HG03520 (cell line): ENCODE results near the gene CHST1.

ENCODE experiments used
- ATAC-seq: cut with Tn5 transposase; IDR thresholded peaks from one replicate; pipeline ENCODE4 v1.9.1; 2021; ENCODE audit warnings: mild to moderate bottlenecking, moderate library complexity; ENCODE audit not compliant: unreplicated experiment

Gene CHST1

DNA sequence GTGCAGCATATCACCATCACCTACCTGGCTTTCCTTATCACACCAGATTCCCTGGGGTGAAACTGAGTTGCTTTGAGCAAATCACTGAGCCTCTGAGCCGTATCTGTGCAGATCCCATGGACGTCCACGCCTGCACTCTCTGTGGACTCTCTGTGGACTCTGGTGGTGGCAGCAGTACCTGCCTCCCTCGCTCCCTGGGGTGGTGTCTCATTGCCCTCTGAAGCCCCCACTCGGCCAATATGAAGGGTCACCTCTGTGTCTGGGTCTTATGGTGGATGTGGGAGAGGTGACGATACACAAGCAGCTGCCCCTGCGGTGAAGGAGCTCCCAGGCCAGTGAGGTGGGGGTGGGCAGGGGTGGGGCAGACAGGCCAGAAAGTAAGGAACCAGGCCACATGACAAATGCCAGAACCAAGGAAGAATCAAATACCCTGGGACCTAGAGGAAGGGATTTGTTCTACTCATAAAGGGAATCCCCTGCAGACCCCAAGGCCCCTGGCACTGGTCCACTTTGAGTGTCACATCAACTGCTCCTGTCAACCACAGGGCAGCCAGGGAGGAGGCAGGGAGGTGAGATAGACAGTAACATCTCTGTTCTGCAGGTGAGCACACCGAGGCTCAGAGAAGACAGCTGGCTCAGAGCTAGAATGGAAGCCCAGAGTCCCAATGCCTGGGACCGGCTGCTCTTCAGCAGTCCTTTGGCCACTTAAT, 9.2 kb upstream of the CHST1 start:
- ATAC-seq: no peak

DNA sequence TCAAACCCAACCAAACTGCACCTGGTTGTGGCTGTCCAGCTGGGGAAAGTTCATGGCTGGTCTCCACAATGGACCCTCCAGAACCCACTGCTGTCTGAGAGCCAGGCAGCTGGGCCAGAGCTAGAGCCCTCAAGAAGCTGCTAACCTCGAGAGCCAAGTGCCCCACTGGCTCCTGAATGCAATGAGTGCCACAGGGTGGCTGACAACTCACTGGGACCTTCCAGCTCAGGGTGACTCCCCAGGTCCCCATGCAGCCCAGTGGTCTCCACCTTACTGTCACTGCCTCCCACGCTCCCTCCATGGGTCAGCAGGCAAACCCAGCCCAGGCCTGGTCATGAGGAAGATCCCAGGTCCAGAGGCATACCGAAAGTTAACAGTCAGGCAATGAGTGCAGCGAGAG, 8.0 kb upstream of the CHST1 start:
- no peak for ATAC-seq

DNA sequence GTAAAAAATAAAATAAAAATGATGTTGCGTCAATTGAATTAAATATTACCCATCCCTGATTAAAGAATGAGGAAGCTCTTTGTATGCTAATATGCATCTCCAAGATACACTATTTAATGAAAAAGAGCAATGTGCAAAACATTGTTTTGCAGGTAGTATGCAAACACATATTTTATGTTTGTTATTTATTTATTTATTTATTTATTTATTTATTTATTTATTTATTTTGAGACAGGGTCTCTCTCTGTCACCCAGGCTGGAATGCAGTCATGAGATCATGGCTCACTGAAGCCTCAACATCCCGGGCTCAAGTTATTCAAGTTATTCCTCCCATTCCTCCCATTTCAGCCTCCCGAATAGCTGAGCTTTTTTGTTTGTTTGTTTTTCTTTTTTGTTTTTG, 7.2 kb upstream of the CHST1 start:
- no peak for ATAC-seq

GRCh38 chr11:45671246-45672171, 6.1 kb upstream of the CHST1 start:
- ATAC-seq: no peak

DNA sequence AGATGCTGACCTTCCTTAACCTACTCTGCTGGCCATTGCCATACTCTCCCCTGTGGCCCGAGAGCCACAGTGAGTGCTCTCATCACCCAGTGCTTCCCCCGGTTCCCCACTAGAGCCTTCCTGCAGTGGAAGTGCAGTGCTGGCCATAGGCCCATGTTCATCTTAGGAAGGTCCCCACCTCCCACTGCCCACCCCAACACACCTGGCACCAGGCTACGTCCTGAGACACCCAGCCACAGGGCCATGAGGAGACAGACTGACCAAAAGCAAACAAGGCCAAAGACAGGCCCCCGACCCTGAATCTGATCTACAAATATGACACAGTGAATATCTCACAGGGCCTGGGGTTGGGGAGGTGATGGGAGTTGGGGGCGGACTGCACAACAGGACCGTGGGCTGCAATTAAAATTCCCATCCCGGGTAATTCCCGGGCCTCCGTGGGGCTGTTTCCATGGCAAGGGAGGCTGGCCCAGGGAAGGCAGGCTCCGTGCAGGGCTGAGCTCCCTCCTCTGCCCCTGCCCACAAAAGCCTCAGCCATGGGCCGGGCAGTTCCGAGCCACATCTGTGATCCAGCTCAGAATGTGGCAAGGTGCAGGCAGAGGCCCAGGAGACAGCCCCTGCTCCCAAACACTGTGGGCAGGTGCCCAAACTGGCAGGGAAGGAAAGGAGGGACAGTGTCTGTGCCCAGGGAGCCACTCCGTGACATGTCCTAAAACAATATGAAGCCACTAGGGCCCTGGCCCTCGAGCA, 5.1 kb upstream of the CHST1 start:
- ATAC-seq: no peak

GRCh38 chr11:45669956-45670355, 4.5 kb upstream of the CHST1 start:
- ATAC-seq: no peak

DNA sequence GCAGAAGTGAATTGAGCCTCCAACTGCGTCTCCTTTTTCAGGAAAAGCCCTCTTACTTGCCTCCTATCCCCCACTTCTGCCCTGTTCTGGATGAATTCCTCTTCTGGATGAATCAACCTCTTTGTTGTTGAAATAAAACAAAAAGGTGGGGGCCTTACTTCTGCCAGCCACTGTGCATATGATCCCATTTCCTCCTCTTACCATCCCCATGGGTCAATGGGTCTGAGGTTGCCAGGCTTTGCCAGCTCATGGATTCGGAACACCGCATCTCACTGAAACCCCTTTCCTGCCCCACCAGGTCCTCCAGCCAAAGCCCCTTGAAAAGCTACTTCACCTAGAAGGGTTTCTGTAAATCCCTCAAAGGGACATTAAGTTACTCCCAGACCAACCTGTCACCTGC, 3.7 kb upstream of the CHST1 start:
- ATAC-seq: no peak

DNA sequence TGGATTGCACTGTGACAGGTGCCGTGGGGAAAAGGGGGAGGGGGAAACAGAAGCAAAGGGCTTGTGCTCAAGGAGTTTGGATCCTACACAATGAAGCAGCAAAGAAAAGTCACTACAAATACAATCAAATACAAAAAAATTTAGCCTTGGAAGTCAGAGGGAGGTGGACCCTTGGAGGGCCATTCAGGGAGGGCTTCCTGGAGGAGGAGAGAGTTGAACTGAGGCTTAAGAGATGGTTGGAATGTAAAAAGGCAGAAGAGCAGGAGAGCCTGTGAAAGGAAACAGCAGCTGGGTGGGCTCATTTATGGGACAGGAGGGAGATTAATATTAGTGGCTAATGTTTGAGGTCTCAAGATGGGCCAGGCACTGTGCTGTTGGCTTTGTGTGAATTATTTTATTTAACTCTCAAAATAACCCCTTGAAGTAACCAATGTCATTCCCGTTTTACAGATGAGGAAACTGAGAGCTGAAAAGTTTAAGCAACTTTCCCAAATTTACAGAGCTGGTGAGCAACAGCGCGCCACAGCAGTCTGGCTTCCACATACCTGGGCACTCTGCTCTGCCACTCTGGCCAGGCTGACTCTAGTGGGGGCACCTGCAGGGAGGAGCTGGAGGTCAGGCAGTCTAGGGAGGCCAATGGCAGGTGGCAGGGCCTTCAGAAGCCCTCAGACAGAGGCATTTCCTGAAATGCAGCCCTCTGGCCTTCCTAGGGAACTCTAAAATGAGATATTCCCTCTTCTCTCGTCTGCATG, 2.7 kb upstream of the CHST1 start:
- no peak for ATAC-seq

DNA sequence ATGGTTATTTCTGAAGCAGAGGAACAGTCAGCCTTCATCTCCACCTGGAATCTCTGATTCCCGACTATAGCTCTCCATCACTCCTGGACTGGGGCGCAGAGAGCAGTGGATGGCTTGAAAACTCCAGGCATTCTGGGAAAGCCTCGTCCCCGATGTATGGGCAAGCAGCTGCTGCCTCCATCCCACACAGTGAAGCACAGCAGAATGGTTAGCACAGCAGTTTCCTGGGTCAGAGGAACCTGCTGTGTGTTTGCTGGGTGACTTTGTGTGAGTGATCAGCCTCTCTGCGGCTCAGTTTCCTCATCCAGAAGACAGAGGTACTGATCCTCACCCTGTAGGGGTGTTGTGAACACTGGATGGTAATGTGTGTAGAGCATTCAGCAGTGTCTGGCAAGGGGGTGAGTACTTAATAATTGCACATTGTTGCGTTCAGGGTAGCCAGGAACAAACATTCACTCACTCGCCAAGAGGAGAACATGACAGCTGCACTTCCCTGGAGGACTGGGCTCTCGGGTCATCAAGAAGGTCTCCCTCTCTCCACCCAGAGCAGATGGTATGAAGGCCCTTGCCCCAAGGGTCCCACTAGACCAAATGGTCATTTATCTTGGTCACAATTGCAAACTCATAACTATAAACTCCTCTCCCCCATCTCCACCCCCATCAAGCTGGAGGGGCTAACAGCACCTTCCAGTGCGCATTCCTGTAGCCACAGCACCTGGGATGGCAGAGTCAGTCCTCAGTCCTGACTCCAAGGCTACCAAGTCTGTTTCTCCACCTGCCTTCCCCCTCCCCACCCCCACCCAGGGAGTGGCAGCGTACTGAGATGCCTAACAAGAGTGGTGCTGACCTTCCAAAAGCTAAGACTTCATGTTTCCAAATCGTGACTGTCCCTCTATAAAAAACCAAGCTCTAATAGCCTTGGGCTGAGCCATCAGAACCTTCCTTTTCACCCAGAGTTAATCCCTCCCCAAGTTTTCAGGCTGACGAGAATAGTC, 1.5 kb upstream of the CHST1 start:
- no peak for ATAC-seq

- no peak for ATAC-seq
These were observed 668 bp upstream of the CHST1 start for GRCh38 chr11:45665933-45666647.

DNA sequence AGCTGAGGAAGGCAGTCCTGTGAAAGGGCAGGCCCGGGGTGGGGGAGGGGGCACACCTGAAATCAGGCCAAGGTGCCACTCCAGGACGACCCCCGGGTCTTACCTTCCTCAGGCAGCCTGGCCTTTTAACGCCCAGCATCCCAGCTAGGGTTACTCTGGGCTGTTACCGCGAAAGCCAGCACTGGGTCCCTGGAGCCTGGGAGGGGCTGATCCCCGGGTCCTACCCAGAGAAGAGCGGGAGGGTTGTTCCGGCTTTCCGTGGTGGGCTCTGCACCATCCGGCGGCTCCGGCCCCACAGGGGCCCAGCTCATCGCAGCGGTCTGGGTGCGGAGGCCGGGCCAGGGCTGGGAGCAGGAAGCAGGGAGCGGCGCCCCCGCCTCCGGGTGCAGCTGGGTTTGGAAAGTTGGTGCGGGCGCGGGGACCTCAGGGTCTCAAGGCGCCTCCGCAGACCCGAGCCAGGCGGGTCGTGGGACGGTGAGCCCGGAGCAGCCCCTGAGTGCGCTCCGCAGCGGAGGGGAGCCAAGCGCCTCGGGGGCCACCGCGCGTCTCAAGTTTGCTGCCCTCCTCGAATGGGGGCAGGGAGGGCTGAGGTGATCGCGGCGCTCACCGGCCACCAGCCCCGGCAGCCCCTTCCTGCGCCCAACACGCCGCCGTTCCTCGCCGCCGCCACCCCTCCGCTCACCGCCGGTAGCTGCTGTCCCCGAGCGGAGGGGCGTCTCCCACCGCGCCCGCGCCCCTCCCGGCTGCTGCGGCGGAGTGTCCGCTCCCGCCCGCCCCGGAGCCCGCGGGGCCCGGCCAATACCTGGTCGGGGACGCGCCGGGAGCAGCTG, 831 bp downstream of the CHST1 start:
- no peak for ATAC-seq

- no peak for ATAC-seq
These were observed 1.7 kb downstream of the CHST1 start for GRCh38 chr11:45663486-45664375.

- no peak for ATAC-seq
These were observed 2.5 kb downstream of the CHST1 start for GRCh38 chr11:45662665-45663485.

DNA sequence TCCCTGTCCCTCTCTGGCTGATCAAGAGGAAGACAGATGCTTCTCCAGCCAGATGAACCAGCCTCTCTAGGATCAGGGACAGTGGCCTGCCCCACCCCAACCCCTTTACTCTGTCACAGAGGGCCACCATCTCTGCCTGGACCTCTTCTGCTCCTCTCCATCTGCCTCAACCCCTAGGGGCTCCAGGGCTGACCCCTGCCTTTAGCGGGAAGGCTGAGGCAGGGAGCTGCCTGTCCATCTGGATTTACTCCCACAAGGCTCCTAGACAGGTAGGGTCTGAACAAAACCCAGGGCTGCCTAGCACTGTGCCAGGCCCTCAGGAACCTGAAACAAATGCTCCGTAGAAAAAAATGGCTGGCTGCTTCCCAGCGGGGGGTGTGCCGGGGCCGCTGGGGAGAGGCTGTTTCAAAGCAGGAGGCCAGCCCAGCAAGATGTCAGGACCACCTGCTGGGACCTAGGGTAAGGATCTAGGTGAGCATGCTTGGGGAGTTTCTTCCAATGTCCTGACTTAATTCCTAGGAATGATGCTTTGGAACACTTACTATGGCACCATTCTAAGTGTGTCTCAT, 3.2 kb downstream of the CHST1 start:
- no peak for ATAC-seq

DNA sequence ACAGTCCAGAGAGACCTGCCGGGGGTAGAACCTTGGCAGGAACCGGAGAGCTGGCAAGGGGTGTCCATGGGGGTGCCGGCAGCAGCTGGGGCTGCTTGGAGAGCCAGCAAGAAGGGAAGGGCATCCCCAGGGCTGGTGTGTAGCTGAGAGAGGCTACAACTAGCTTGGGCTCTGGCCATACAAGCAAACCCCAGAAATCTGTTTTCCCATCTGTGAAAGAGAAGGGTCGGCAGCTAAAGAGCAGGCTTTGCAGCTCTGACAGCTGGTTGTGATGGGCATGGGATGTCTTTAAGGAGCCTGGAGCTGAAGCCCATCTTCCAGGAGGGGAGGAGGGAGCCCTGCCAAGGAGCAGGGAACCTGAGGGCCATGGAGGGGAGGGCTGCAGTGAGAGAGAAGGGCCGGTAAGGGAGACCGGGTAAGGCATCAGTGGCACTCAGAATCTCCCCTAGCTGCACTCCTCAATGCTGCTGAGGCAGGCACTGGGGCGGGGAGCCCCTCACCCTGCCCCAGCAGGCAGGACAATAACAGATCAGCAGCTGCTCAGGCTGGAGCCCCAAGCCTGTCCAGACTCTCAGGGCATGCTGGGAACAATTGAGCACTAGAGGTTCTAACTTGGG, 3.9 kb downstream of the CHST1 start:
- no peak for ATAC-seq
